ENCODE measurements around the gene ERI2.

The ERI2 gene

DNA sequence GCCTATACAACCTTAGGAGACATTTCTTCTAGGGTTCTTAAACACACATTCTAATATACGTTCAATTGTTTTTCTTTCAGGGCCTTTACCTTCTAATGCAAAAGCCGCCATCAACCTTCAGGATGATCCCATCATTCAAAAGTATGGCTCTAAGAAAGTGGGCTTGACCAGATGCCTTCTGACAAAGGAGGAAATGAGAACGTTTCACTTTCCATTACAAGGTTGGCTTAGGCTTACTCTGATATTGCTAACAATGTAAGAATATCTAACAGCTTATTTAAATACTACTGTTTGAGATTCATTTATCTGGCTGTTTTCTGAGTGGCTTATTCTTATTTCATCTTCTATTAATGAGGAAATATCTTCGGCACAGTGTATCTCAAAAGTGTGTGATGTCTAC, 15.4 kb upstream of the ERI2 start:
- TF ChIP-seq, protein P1, sequence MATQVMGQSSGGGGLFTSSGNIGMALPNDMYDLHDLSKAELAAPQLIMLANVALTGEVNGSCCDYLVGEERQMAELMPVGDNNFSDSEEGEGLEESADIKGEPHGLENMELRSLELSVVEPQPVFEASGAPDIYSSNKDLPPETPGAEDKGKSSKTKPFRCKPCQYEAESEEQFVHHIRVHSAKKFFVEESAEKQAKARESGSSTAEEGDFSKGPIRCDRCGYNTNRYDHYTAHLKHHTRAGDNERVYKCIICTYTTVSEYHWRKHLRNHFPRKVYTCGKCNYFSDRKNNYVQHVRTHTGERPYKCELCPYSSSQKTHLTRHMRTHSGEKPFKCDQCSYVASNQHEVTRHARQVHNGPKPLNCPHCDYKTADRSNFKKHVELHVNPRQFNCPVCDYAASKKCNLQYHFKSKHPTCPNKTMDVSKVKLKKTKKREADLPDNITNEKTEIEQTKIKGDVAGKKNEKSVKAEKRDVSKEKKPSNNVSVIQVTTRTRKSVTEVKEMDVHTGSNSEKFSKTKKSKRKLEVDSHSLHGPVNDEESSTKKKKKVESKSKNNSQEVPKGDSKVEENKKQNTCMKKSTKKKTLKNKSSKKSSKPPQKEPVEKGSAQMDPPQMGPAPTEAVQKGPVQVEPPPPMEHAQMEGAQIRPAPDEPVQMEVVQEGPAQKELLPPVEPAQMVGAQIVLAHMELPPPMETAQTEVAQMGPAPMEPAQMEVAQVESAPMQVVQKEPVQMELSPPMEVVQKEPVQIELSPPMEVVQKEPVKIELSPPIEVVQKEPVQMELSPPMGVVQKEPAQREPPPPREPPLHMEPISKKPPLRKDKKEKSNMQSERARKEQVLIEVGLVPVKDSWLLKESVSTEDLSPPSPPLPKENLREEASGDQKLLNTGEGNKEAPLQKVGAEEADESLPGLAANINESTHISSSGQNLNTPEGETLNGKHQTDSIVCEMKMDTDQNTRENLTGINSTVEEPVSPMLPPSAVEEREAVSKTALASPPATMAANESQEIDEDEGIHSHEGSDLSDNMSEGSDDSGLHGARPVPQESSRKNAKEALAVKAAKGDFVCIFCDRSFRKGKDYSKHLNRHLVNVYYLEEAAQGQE (IDR thresholded peaks at IDR 0.05; ENCODE audit: low read depth): no peak
- TF ChIP-seq RAD21 (IDR thresholded peaks at IDR 0.05; ENCODE audit: low read depth) (no peak), YY1 (IDR thresholded peaks at IDR 0.05; ENCODE audit: low read depth) (no peak), NFIC (IDR thresholded peaks at IDR 0.05) (no peak), FOXM1 (IDR thresholded peaks at IDR 0.05; ENCODE audit: borderline replicate concordance, low read depth) (no peak), TEAD4 (IDR thresholded peaks at IDR 0.05) (no peak), EGR1 (IDR thresholded peaks at IDR 0.05) (no peak), CEBPB (IDR thresholded peaks at IDR 0.05) (no peak), TCF12 (IDR thresholded peaks at IDR 0.05; ENCODE audit: low read depth) (no peak), CREB1 (IDR thresholded peaks at IDR 0.05; ENCODE audit: low read depth) (no peak), TAF1 (IDR thresholded peaks at IDR 0.05; ENCODE audit: low read depth) (no peak), EP300 (IDR thresholded peaks at IDR 0.05; ENCODE audit: borderline replicate concordance) (no peak), ZBTB7A (IDR thresholded peaks at IDR 0.05; ENCODE audit: low read depth) (no peak)
- TF ChIP-seq, protein P2, sequence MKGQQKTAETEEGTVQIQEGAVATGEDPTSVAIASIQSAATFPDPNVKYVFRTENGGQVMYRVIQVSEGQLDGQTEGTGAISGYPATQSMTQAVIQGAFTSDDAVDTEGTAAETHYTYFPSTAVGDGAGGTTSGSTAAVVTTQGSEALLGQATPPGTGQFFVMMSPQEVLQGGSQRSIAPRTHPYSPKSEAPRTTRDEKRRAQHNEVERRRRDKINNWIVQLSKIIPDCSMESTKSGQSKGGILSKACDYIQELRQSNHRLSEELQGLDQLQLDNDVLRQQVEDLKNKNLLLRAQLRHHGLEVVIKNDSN (IDR thresholded peaks at IDR 0.05): no peak
- TF ChIP-seq, protein P3, sequence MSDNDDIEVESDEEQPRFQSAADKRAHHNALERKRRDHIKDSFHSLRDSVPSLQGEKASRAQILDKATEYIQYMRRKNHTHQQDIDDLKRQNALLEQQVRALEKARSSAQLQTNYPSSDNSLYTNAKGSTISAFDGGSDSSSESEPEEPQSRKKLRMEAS (IDR thresholded peaks at IDR 0.05): no peak

DNA sequence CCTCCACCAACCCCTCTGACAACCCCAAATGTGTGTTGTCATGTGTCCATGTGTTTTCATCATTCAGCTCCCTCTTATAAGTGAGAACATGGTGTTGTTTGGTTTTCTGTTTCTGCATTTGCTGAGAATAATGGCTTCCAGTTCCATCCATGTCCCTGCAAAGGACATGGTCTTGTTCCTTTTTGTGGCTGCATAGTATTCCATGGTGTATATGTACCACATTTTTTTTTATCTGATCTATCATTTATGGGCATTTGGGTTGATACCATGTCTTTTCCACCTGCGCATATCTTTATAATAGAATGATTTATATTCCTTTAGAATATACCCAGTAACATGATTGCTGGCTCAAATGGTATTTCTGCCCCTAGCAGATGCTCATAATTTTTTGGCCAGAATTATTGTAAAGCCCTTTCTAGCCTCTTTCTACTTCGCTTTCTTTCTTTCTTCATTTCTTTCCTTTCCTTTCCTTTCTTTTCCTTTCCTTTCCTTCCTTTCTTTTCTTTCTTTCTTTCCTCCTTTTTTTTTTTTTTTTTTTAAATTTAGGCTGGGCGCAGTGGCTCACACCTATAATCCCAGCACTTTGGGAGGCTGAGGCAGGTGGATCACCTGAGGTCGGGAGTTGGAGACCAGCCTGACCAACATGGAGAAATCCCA, 12.8 kb upstream of the ERI2 start:
- TF ChIP-seq TEAD4 (IDR thresholded peaks at IDR 0.05): no peak
- TF ChIP-seq EP300 (IDR thresholded peaks at IDR 0.05; ENCODE audit: borderline replicate concordance): no peak
- TF ChIP-seq CREB1 (IDR thresholded peaks at IDR 0.05; ENCODE audit: low read depth): no peak
- TF ChIP-seq, protein P2 (IDR thresholded peaks at IDR 0.05): no peak
- no peak for TF ChIP-seq FOXM1 (IDR thresholded peaks at IDR 0.05; ENCODE audit: borderline replicate concordance, low read depth)
- no peak for TF ChIP-seq TCF12 (IDR thresholded peaks at IDR 0.05; ENCODE audit: low read depth)
- TF ChIP-seq ZBTB7A (IDR thresholded peaks at IDR 0.05; ENCODE audit: low read depth): no peak
- no peak for TF ChIP-seq CEBPB (IDR thresholded peaks at IDR 0.05)
- no peak for TF ChIP-seq EGR1 (IDR thresholded peaks at IDR 0.05)
- no peak for TF ChIP-seq RAD21 (IDR thresholded peaks at IDR 0.05; ENCODE audit: low read depth)
- TF ChIP-seq, protein P3 (IDR thresholded peaks at IDR 0.05): no peak
- TF ChIP-seq TAF1 (IDR thresholded peaks at IDR 0.05; ENCODE audit: low read depth): no peak
- no peak for TF ChIP-seq YY1 (IDR thresholded peaks at IDR 0.05; ENCODE audit: low read depth)
- TF ChIP-seq, protein P1 (IDR thresholded peaks at IDR 0.05; ENCODE audit: low read depth): no peak
- TF ChIP-seq NFIC (IDR thresholded peaks at IDR 0.05): no peak

DNA sequence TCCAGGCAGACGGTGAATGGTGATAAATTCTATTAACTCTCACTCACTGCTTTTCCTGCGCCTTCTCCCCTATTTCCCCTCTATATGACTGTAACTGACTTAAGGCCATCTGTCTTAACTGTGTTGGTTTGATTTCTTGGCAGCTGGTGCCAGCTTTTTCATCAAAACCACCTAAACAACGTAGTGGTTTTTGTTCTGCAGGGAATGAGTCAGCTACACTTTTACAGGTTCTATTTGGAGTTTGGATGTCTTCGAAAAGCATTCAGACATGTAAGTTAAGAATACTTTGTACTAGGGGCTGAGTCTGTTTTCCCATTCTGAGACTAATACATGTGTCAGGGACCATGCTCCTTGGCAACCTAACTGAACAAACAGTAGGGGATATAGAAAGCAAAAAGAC, 8.5 kb upstream of the ERI2 start:
- TF ChIP-seq, protein P3 (IDR thresholded peaks at IDR 0.05): no peak
- TF ChIP-seq RAD21 (IDR thresholded peaks at IDR 0.05; ENCODE audit: low read depth): no peak
- TF ChIP-seq, protein P2 (IDR thresholded peaks at IDR 0.05): no peak
- TF ChIP-seq TAF1 (IDR thresholded peaks at IDR 0.05; ENCODE audit: low read depth): no peak
- TF ChIP-seq TCF12 (IDR thresholded peaks at IDR 0.05; ENCODE audit: low read depth): no peak
- no peak for TF ChIP-seq ZBTB7A (IDR thresholded peaks at IDR 0.05; ENCODE audit: low read depth)
- no peak for TF ChIP-seq EGR1 (IDR thresholded peaks at IDR 0.05)
- no peak for TF ChIP-seq YY1 (IDR thresholded peaks at IDR 0.05; ENCODE audit: low read depth)
- no peak for TF ChIP-seq EP300 (IDR thresholded peaks at IDR 0.05; ENCODE audit: borderline replicate concordance)
- no peak for TF ChIP-seq FOXM1 (IDR thresholded peaks at IDR 0.05; ENCODE audit: borderline replicate concordance, low read depth)
- TF ChIP-seq, protein P1 (IDR thresholded peaks at IDR 0.05; ENCODE audit: low read depth): no peak
